GM23338 (cell line): Measurements from ENCODE around the gene ATP8A1. TPM values are rescaled to one million over a fixed set of nuclear protein-coding genes. Genes with fewer than 3 reads are reported as not detected.

Experiments used
- ATAC-seq: fragments of 200-7000 bp; cut with Tn5 transposase; 3 replicates; pipeline ENCODE4 v1.9.1; 2020
- DNase-seq: peaks from one replicate; pipeline ENCODE4 v3.0.0-alpha.2; 2015; ENCODE audit warnings: low spot score
- H2AFZ ChIP-seq: fragments of 200-600 bp; sonication (generic); 2 replicates; pipeline ENCODE4 v1.8.0; 2016; ENCODE audit warnings: antibody characterized with exemption, mild to moderate bottlenecking, moderate library complexity
- H3F3A ChIP-seq: fragments of 200-600 bp; sonication (generic); replicated peaks from 2 replicates; pipeline ENCODE4 v1.8.0; 2017; ENCODE audit warnings: antibody characterized with exemption, mixed run types, low read depth
- H3K27ac ChIP-seq: fragments of 200-600 bp; sonication (generic); 2 replicates; pipeline ENCODE4 v1.6.1; 2016; ENCODE audit warnings: low read depth
- H3K27me3 ChIP-seq: fragments of 200-600 bp; sonication (generic); 2 replicates; pipeline ENCODE4 v1.8.0; 2016; ENCODE audit warnings: mild to moderate bottlenecking, mixed run types, moderate library complexity; ENCODE audit not compliant: insufficient read depth
- H3K36me3 ChIP-seq: fragments of 200-600 bp; sonication (generic); 2 replicates; pipeline ENCODE4 v1.8.0; 2016; ENCODE audit warnings: mild to moderate bottlenecking; ENCODE audit not compliant: insufficient read depth
- H3K4me1 ChIP-seq: fragments of 200-600 bp; sonication (generic); 2 replicates; pipeline ENCODE4 v1.8.0; 2016; ENCODE audit warnings: mild to moderate bottlenecking, moderate library complexity; ENCODE audit not compliant: insufficient read depth
- H3K4me2 ChIP-seq: fragments of 200-600 bp; sonication (generic); 2 replicates; pipeline ENCODE4 v1.7.1; 2017; ENCODE audit warnings: mixed run types
- H3K4me3 ChIP-seq: fragments of 200-600 bp; sonication (generic); 2 replicates; pipeline ENCODE4 v1.6.1; 2016; ENCODE audit warnings: mixed run types
- H3K79me2 ChIP-seq: fragments of 200-600 bp; sonication (generic); replicated peaks from 2 replicates; pipeline ENCODE4 v1.8.0; 2017; ENCODE audit warnings: mild to moderate bottlenecking; ENCODE audit not compliant: insufficient read depth
- H3K9me2 ChIP-seq: fragments of 200-600 bp; sonication (generic); 2 replicates; pipeline ENCODE4 v1.8.0; 2017; ENCODE audit not compliant: insufficient read depth
- H4K20me1 ChIP-seq: fragments of 200-600 bp; sonication (generic); replicated peaks from 2 replicates; pipeline ENCODE4 v1.8.0; 2017; ENCODE audit warnings: mild to moderate bottlenecking; ENCODE audit not compliant: insufficient read depth
- H3K27ac Mint-ChIP-seq: 2 replicates; pipeline ENCODE4 v1.8.0; 2020; ENCODE audit warnings: inconsistent platforms, mild to moderate bottlenecking, moderate library complexity, mixed read lengths
- H3K27me3 Mint-ChIP-seq: 3 replicates; pipeline ENCODE4 v1.8.0; 2022; ENCODE audit warnings: low read depth, mild to moderate bottlenecking, moderate library complexity, mixed read lengths, inconsistent platforms; ENCODE audit not compliant: insufficient read depth, poor library complexity
- H3K36me3 Mint-ChIP-seq: 3 replicates; pipeline ENCODE4 v1.8.0; 2021; ENCODE audit warnings: low read depth, mild to moderate bottlenecking, inconsistent platforms, moderate library complexity, mixed read lengths
- H3K4me1 Mint-ChIP-seq: 3 replicates; pipeline ENCODE4 v1.8.0; 2020; ENCODE audit warnings: mild to moderate bottlenecking, inconsistent platforms, mixed read lengths
- H3K4me3 Mint-ChIP-seq: 3 replicates; pipeline ENCODE4 v1.8.0; 2021; ENCODE audit warnings: moderate library complexity, mild to moderate bottlenecking, inconsistent platforms, mixed read lengths
- H3K9me3 Mint-ChIP-seq: 3 replicates; pipeline ENCODE4 v1.8.0; 2020; ENCODE audit warnings: moderate library complexity, mild to moderate bottlenecking, inconsistent platforms, mixed read lengths
- ETS1 ChIP-seq: IDR thresholded peaks from 2 replicates; pipeline ENCODE4 v1.6.1; 2016; ENCODE audit warnings: antibody characterized with exemption
- EZH2 ChIP-seq: fragments of 200-600 bp; sonication (generic); IDR thresholded peaks from one replicate; pipeline ENCODE4 v1.8.0; 2017; ENCODE audit warnings: antibody characterized with exemption, mild to moderate bottlenecking, low read depth; ENCODE audit not compliant: unreplicated experiment
- JUNB ChIP-seq: IDR thresholded peaks from one replicate; pipeline ENCODE4 v1.6.1; 2016; ENCODE audit warnings: antibody characterized with exemption; ENCODE audit not compliant: unreplicated experiment
- NANOG ChIP-seq: IDR thresholded peaks from 2 replicates; pipeline ENCODE4 v1.6.1; 2016; ENCODE audit warnings: antibody characterized with exemption, borderline replicate concordance
- POLR2AphosphoS5 ChIP-seq: IDR thresholded peaks from 2 replicates; pipeline ENCODE4 v1.6.1; 2016; ENCODE audit warnings: antibody characterized with exemption, low read depth
- STAT1 ChIP-seq: IDR thresholded peaks from one replicate; pipeline ENCODE4 v1.6.1; 2016; ENCODE audit warnings: antibody characterized with exemption; ENCODE audit not compliant: unreplicated experiment
- ZNF331 ChIP-seq: fragments of 250-450 bp; sonication (Bioruptor Pico); IDR thresholded peaks from 2 replicates; pipeline ENCODE4 v1.5.0; 2020; ENCODE audit warnings: low read depth, mild to moderate bottlenecking, moderate library complexity
- polyA plus RNA-seq: library from polyadenylated mRNA; unstranded; fragments of >200 nt; fragmentation: Nextera tagmentation; extraction: Ambion mirVana; gene quantifications from 2 replicates; pipeline ENCODE4 v1.2.1, GENCODE V29; 2016
- total RNA-seq: library from RNA; depleted of rRNA; stranded (reverse); fragments of >200 nt; shearing (Covaris generic); gene quantifications from 2 replicates; pipeline ENCODE4 v1.2.3, GENCODE V29; 2014
- TF ChIP-seq, protein P1 (sequence below): IDR thresholded peaks from one replicate; pipeline ENCODE4 v1.6.1; 2018; ENCODE audit warnings: antibody characterized with exemption; ENCODE audit not compliant: unreplicated experiment
- TF ChIP-seq, protein P2 (sequence below), 2 experiments: fragments of 200-600 bp in 1 of 2; sonication (generic) in 1 of 2; conservative IDR thresholded peaks; 2 replicates each; pipeline versions ENCODE4 v1.5.1 to v1.6.1; 2016 to 2017; ENCODE audit warnings: antibody characterized with exemption in 2 of 2, low read depth in 2 of 2, mild to moderate bottlenecking in 2 of 2, moderate library complexity in 1 of 2

ATP8A1 gene
- total and polyA plus RNA-seq, 2 experiments from 2014 or later = 6.8 to 66.3 TPM

DNA sequence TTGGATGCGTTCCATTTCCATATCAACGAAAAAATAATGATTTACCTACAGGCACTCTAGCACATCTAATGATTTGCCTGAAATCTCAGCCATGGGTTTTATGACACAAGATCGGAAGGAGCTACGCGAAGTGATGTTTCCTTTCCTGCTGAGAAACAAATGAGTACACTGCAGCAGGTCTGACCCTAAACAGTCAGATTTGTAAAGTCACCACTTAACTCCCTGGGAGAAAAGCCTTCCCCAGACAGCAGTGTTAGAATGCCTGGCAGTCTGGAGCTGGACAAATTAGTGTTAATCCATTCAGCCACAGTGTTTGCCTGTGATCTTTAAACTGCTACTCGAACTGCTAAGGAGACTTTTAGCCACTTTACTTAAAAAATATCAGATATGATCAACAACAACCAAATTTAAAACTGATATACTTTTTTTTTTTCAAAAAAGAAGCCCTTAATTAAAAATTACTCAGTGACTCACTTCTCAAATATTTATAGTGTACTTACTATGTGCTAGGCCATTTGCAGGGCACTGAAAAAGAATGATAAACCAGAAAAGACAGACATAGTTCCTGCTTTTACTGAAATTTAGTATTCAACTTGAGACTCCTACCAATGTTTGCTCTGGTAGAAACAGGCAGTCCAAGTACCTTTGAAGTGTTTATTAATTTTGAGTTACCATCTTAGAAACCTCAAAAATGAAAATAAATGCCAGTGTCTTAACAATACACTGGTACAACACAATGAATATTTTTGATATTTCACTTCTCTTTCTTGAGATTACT is 155.1 kb downstream of the ATP8A1 start (continued):
- no peak for TF ChIP-seq NANOG
- TF ChIP-seq STAT1 = no peak
- TF ChIP-seq, protein P1, sequence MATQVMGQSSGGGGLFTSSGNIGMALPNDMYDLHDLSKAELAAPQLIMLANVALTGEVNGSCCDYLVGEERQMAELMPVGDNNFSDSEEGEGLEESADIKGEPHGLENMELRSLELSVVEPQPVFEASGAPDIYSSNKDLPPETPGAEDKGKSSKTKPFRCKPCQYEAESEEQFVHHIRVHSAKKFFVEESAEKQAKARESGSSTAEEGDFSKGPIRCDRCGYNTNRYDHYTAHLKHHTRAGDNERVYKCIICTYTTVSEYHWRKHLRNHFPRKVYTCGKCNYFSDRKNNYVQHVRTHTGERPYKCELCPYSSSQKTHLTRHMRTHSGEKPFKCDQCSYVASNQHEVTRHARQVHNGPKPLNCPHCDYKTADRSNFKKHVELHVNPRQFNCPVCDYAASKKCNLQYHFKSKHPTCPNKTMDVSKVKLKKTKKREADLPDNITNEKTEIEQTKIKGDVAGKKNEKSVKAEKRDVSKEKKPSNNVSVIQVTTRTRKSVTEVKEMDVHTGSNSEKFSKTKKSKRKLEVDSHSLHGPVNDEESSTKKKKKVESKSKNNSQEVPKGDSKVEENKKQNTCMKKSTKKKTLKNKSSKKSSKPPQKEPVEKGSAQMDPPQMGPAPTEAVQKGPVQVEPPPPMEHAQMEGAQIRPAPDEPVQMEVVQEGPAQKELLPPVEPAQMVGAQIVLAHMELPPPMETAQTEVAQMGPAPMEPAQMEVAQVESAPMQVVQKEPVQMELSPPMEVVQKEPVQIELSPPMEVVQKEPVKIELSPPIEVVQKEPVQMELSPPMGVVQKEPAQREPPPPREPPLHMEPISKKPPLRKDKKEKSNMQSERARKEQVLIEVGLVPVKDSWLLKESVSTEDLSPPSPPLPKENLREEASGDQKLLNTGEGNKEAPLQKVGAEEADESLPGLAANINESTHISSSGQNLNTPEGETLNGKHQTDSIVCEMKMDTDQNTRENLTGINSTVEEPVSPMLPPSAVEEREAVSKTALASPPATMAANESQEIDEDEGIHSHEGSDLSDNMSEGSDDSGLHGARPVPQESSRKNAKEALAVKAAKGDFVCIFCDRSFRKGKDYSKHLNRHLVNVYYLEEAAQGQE = no peak
- TF ChIP-seq ETS1 = no peak
- TF ChIP-seq EZH2 = no peak
- no peak for TF ChIP-seq ZNF331 (CRISPR knock-in tag)
- TF ChIP-seq JUNB = no peak
- TF ChIP-seq, protein P2, sequence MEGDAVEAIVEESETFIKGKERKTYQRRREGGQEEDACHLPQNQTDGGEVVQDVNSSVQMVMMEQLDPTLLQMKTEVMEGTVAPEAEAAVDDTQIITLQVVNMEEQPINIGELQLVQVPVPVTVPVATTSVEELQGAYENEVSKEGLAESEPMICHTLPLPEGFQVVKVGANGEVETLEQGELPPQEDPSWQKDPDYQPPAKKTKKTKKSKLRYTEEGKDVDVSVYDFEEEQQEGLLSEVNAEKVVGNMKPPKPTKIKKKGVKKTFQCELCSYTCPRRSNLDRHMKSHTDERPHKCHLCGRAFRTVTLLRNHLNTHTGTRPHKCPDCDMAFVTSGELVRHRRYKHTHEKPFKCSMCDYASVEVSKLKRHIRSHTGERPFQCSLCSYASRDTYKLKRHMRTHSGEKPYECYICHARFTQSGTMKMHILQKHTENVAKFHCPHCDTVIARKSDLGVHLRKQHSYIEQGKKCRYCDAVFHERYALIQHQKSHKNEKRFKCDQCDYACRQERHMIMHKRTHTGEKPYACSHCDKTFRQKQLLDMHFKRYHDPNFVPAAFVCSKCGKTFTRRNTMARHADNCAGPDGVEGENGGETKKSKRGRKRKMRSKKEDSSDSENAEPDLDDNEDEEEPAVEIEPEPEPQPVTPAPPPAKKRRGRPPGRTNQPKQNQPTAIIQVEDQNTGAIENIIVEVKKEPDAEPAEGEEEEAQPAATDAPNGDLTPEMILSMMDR (conservative IDR thresholded peaks at IDR 0.05; ENCODE audit: low read depth in 2 of 2) = no peak

GRCh38 chr4:42498040-42498439 is 158.9 kb downstream of the ATP8A1 start:
- peaks cover 34% of the 10 kb centered on the region for H3K4me1 Mint-ChIP-seq
- H3K27me3 Mint-ChIP-seq = peaks cover 5% of the 10 kb centered on the region
- Histone ChIP-seq H4K20me1 (no peaks in the 10 kb centered on the region), H2AFZ (no peak overlapping the region), H3K4me2 (no peak overlapping the region), H3K79me2 (no peaks in the 10 kb centered on the region), H3K4me1 (peaks cover 27% of the 10 kb centered on the region), H3K4me3 (no peak overlapping the region), H3K36me3 (no peaks in the 10 kb centered on the region), H3K27ac (no peak overlapping the region), H3F3A (no peaks in the 10 kb centered on the region), H3K27me3 (no peaks in the 10 kb centered on the region), H3K9me2 (no peaks in the 10 kb centered on the region)
- no peaks in the 10 kb centered on the region for H3K9me3 Mint-ChIP-seq
- H3K36me3 Mint-ChIP-seq = no peaks in the 10 kb centered on the region
- H3K4me3 Mint-ChIP-seq = no peak overlapping the region
- no peak overlapping the region for H3K27ac Mint-ChIP-seq
- no peak for ATAC-seq
- no peak for DNase-seq
- TF ChIP-seq POLR2AphosphoS5 = no peak
- TF ChIP-seq STAT1 = no peak
- TF ChIP-seq JUNB = no peak
- TF ChIP-seq, protein P1 = no peak
